ENCODE data around the gene PARD6B. TPM values are rescaled to one million over a fixed set of nuclear protein-coding genes. Genes with fewer than 3 reads are reported as not detected.
A peak's percentile ranks its signal among the peaks of the same experiment; 100 is the strongest.
"Not testable (repeated sequence)": the region's sequence is repeated elsewhere in the genome, so short reads cannot be mapped to it uniquely, and the experiment has no call there.

The PARD6B gene
- total RNA-seq, 1 donor from 2014 or later, result 0.20 TPM

GRCh38 chr20:50745634-50746137 is 14.3 kb downstream of the PARD6B start:
- no peak for DNase-seq (ENCODE audit: low read depth in 2 of 2)

GRCh38 chr20:50746138-50746940 is 15.0 kb downstream of the PARD6B start:
- no peak for DNase-seq (ENCODE audit: low read depth in 2 of 2)

DNA sequence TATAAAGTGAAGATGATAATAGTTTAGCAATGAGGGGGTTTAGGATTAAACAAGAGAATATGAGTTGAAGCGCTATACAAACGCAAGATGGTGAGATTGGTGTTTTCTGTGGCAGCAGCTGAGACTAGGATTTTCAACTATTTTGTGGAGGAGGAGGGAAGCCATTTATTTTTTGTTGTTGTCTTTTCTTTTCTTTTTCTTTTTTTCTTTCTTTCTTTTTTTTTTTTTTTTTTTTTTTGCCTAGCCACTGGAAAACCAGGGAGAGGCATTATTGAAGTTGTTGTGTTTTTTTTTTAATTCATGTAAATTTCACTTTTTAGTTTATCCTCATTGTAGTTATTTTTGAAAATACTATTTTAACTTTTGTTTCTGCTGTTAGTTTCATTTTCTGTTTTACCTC is 15.9 kb downstream of the PARD6B start:
- DNase-seq (ENCODE audit: low read depth in 2 of 2), result no peak

DNA sequence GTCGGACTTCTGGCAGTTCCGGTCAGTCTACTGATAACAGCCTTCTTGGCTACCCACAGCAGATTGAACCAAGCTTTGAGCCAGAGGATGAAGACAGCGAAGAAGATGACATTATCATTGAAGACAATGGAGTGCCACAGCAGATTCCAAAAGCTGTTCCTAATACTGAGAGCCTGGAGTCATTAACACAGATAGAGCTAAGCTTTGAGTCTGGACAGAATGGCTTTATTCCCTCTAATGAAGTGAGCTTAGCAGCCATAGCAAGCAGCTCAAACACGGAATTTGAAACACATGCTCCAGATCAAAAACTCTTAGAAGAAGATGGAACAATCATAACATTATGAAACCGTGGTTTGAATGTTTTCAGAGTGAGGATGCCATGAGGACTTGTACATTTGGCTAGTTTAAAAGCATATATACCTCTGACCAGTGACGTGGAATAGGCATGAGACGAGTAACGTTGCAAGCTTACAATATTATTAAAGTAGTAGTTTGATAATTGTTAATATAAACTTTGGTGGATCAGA is 18.8 kb downstream of the PARD6B start:
- no peak for DNase-seq (ENCODE audit: low read depth in 2 of 2)

- no peak for DNase-seq (ENCODE audit: low read depth in 2 of 2)
Measured at GRCh38 chr20:50753152-50753551, 21.8 kb downstream of the PARD6B start.

- DNase-seq (ENCODE audit: low read depth in 2 of 2), result no peak
Measured at GRCh38 chr20:50754420-50754819, 23.0 kb downstream of the PARD6B start.

DNA sequence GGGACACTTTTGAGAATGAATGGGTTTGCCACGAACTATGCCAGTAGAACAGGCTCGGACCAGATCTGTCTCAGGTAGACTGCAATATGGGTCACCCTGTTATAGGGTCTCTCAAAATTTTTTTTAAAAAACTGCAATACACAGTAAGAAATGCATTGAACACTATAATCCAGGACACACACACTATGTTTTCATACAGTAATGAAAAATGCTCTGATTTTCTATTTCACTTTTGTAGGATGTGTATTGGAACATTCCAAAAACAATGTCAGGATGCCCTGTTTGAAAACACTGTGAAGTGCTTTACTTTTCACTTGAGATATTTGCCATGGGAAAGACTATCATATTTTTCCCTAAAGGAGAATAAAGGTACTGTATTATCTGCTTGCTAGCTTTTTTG is 25.1 kb downstream of the PARD6B start:
- DNase-seq (ENCODE audit: low read depth in 2 of 2), result no peak

- DNase-seq (ENCODE audit: low read depth in 2 of 2), result no peak
Measured at GRCh38 chr20:50758469-50758868, 27.1 kb downstream of the PARD6B start.

GRCh38 chr20:50758992-50759391 is 27.6 kb downstream of the PARD6B start:
- DNase-seq (ENCODE audit: low read depth in 2 of 2), result no peak

DNA sequence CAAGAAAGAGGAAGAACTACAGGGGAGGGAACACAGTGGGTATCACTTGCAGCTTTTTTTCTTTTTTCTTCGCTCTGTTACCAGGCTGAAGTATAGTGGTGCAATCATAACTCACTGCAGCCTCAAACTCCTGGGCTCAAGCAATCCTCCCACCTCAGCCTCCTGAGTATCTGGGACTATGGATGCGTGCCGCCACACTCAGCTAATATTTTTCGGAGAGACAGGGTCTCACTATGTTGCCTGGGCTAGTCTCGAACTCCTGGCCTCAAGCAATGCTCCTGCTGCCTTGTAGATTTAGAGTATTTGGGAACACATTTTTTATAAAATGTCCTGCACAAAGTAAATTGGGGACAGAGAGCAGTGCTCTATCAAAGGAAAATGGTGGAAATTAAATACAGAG is 28.3 kb downstream of the PARD6B start:
- no peak for DNase-seq (ENCODE audit: low read depth in 2 of 2)

DNA sequence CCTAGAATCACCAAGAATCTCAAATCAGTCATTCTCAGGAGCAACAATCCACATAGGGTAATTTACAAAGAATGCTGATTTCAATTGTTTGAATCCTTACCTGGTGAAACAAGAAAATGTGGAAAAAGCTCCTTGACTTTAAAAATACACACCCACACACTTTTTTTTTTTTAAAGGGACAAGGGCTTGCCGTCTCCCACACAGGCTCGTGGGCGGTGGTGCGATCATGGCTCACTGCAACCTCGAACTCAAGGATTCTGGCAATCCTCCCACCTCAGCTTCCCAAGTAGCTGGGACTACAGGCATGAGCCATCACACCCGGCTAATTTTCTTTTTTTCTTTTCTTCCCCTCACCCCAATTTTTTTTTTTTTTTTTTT is 30.7 kb downstream of the PARD6B start:
- no peak for DNase-seq (ENCODE audit: low read depth in 2 of 2)

GRCh38 chr20:50762435-50763220 is 31.2 kb downstream of the PARD6B start:
- peak in 1 of 2 donors; percentile 32 for DNase-seq (ENCODE audit: low read depth in 2 of 2)

DNA sequence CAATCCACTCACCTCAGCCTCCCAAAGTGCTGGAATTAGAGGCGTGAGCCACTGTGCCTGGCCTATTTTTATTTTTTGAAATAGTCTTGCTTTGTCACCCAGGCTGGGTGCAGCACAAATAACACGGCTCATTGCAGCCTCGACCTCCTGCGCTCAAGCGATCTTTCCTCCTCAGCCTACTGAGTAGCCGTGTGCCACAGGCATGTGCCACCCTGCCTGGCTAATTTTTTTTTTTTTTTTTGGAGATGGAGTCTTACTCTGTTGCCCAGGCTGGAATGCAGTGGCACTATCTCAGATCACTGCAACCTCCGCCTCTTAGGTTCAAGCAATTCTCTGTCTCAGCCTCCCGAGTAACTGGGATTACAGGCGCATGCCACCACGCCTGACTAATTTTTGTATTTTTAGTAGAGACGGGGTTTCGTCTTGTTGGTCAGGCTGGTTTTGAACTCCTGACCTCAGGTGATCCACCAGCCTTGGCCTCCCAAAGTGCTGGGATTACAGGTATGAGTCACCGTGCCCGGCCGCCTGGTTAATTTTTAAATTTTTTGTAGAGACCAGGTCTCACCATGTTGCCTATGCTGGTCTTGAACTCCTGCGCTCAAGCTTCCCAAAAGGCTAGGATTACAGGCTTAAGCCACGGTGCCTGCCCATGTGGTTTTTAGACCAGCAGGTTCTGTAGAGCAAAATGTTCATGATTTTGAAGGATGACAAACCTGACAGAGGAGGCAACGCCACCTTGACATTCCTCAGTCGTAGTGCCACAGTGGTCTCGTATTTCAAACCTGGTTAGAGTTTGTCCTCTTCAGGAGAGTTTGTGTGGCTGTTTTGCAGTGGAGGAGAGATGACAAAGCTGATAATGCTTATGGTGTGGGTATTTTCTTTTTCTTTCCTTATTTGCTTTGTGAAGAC is 32.4 kb downstream of the PARD6B start:
- DNase-seq (ENCODE audit: low read depth in 2 of 2), result not testable (repeated sequence)

- not testable (repeated sequence) for DNase-seq (ENCODE audit: low read depth in 2 of 2)
Measured at GRCh38 chr20:50765251-50765650, 33.9 kb downstream of the PARD6B start.

DNA sequence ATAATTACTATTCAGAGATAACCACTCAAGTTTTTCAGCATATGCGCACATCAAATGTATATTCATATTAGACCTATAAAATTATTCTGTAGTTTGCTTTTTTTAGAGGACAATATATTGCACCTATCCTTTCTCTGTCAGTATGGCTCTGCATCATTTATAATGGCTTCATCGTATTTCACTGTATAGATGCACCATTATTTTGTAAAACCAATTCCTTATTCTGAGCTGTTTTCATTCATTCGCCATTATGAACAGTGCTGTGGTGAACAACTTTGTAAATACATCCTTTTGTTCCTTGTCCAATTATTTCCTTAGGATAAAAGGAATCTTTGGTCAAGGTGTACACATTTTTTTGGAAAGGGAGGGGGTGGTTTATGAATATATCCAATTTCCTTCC is 34.3 kb downstream of the PARD6B start:
- DNase-seq (ENCODE audit: low read depth in 2 of 2), result no peak

- DNase-seq (ENCODE audit: low read depth in 2 of 2), result not testable (repeated sequence)
Measured at GRCh38 chr20:50766955-50767809, 35.8 kb downstream of the PARD6B start.

- DNase-seq (ENCODE audit: low read depth in 2 of 2), result not testable (repeated sequence)
Measured at GRCh38 chr20:50768991-50769390, 37.6 kb downstream of the PARD6B start.

GRCh38 chr20:50769551-50770085 is 38.2 kb downstream of the PARD6B start:
- DNase-seq (ENCODE audit: low read depth in 2 of 2), result not testable (repeated sequence)

GRCh38 chr20:50771419-50772080 is 40.2 kb downstream of the PARD6B start:
- DNase-seq (ENCODE audit: low read depth in 2 of 2), result not testable (repeated sequence)
